Neural crest cell (in vitro differentiated cells): ENCODE data around the gene A3GALT2. TPM values are rescaled to one million over a fixed set of nuclear protein-coding genes. Genes with fewer than 3 reads are reported as not detected.

Source experiments
- DNase-seq: peaks from one replicate; pipeline ENCODE4 v3.0.0; 2021; ENCODE audit warnings: low read depth, mixed read lengths, low spot score
- H3K27ac Mint-ChIP-seq: one replicate; pipeline ENCODE4 v1.8.0; 2021; ENCODE audit warnings: mild to moderate bottlenecking, mixed read lengths; ENCODE audit not compliant: unreplicated experiment
- H3K27me3 Mint-ChIP-seq: 2 replicates; pipeline ENCODE4 v1.8.0; 2021; ENCODE audit warnings: low read depth, mild to moderate bottlenecking, mixed read lengths
- H3K36me3 Mint-ChIP-seq: 2 replicates; pipeline ENCODE4 v1.8.0; 2021; ENCODE audit warnings: low read depth, mild to moderate bottlenecking, mixed read lengths
- H3K4me1 Mint-ChIP-seq: 2 replicates; pipeline ENCODE4 v1.8.0; 2021; ENCODE audit warnings: mixed read lengths
- H3K4me3 Mint-ChIP-seq: one replicate; pipeline ENCODE4 v1.8.0; 2021; ENCODE audit warnings: mild to moderate bottlenecking, mixed read lengths
- H3K9me3 Mint-ChIP-seq: 2 replicates; pipeline ENCODE4 v1.8.0; 2021; ENCODE audit warnings: mixed read lengths
- total RNA-seq: library from RNA; stranded (reverse); gene quantifications from 2 replicates; pipeline ENCODE4 v1.2.1, GENCODE V29; 2021
- TF ChIP-seq, protein P1 (sequence below): fragments of 200-600 bp; sonication (generic); conservative IDR thresholded peaks from 2 replicates; pipeline ENCODE4 v1.5.0; 2021; ENCODE audit warnings: antibody characterized with exemption, mild to moderate bottlenecking

Gene A3GALT2
- total RNA-seq, 1 donor from 2014 or later = not detected

DNA sequence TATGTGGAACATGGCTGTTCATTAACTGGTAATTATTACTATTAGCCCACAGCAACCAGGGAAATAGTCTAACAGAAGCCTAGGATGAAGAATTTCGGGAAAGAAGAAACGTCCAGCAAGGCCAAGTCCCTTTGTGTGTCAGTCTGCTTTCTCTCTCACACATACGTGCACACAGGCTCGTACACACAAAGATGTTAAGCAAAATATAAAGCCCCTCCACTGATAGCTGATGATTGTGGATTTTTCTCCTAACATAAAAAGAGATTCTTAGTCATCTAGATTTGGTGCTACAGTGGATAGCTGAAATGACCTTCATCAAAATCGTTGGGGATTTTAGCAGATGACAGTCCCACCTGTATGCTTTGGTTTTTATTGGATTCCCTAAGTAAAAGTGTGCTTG lies 42.1 kb upstream of the A3GALT2 start:
- no peaks in the 10 kb centered on the region for H3K27me3 Mint-ChIP-seq
- H3K4me1 Mint-ChIP-seq = peaks cover 98% of the 10 kb centered on the region
- peak overlapping the region; percentile 81 for H3K4me3 Mint-ChIP-seq
- no peaks in the 10 kb centered on the region for H3K36me3 Mint-ChIP-seq
- DNase-seq = no peak
- TF ChIP-seq, protein P1, sequence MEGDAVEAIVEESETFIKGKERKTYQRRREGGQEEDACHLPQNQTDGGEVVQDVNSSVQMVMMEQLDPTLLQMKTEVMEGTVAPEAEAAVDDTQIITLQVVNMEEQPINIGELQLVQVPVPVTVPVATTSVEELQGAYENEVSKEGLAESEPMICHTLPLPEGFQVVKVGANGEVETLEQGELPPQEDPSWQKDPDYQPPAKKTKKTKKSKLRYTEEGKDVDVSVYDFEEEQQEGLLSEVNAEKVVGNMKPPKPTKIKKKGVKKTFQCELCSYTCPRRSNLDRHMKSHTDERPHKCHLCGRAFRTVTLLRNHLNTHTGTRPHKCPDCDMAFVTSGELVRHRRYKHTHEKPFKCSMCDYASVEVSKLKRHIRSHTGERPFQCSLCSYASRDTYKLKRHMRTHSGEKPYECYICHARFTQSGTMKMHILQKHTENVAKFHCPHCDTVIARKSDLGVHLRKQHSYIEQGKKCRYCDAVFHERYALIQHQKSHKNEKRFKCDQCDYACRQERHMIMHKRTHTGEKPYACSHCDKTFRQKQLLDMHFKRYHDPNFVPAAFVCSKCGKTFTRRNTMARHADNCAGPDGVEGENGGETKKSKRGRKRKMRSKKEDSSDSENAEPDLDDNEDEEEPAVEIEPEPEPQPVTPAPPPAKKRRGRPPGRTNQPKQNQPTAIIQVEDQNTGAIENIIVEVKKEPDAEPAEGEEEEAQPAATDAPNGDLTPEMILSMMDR = no peak
- peak overlapping the region; percentile 100 for H3K27ac Mint-ChIP-seq
- no peaks in the 10 kb centered on the region for H3K9me3 Mint-ChIP-seq

DNA sequence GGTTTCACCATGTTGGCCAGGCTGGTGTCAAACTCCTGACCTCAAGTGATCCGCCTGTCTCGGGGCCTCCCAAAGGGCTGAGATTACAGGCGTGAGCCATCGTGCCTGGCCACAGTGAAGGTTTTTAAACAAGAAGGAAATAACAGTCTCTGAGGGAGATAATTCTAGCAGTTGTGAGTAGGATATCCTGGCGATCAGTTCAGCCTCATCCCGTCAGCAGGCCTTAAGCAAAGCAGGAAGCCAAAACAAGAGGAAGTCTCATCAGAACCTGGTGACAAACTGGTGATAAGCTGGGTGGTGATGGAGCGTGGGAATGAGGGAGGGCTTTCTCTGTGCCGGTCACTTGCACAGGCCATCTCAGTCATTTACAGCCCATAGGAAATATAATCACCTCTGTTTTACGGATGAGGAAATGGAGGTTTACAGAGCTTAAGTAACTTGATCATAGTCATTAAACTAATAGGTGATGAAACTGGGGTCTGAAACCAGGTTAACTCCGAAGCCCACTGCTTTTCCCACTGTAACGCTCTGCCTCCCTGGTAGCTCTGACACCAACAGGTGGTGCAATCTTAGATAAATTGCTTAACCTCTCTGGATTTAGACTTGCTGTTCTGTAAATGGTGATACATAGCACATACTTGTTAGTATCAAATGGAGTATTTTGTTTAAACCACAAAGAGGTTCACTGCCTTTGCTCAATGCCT lies 40.8 kb upstream of the A3GALT2 start:
- Mint-ChIP-seq H3K27ac (peak overlapping the region; percentile 90), H3K27me3 (no peaks in the 10 kb centered on the region), H3K4me1 (peaks cover 94% of the 10 kb centered on the region), H3K4me3 (peak overlapping the region; percentile 28), H3K36me3 (no peaks in the 10 kb centered on the region), H3K9me3 (no peaks in the 10 kb centered on the region)
- TF ChIP-seq, protein P1 = no peak
- no peak for DNase-seq

DNA sequence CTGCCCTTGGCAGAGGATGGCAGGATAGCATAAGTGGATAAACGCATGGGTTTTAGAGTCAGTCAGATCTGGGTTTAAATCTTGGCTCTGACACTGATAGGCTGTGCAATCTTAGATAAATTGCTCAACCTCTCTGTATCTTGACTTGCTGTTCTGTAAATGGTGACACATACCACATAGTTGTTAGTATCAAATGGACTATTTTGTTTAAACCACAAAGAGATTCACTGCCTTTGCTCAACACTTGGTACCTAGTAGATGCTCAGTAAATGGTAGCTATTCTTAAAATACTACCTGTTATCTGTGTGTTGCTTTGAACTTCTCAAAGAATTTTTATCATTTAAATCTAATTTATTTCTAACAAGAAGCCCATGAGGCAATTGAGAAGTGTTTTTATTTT lies 39.5 kb upstream of the A3GALT2 start:
- Mint-ChIP-seq H3K4me1 (peaks cover 87% of the 10 kb centered on the region), H3K27ac (no peak overlapping the region), H3K27me3 (no peaks in the 10 kb centered on the region), H3K36me3 (peaks cover 2% of the 10 kb centered on the region), H3K9me3 (no peaks in the 10 kb centered on the region), H3K4me3 (no peak overlapping the region)
- no peak for DNase-seq
- TF ChIP-seq, protein P1 = no peak

DNA sequence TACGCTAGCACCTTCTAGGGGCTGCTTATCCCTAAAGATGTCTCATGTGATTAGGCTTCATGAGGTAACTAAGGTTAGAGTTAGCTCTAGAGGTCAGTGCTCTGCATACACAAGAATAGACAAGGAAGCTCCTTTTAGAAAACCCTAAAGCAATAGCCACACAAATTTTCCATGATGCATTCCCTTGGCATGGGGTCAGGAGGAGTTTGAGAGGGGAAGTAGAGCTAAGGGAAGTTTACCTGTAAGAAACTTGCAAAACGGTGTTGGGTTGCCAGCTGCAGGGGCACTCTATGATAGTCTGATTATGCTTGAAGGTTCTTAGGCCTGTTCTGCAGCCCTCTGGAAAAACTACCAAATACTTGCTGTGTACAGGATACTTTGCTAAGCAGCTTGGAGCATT lies 39.0 kb upstream of the A3GALT2 start:
- no peak for DNase-seq
- Mint-ChIP-seq H3K9me3 (no peaks in the 10 kb centered on the region), H3K27me3 (no peaks in the 10 kb centered on the region), H3K4me3 (peak overlapping the region; percentile 17), H3K4me1 (peaks cover 87% of the 10 kb centered on the region), H3K27ac (no peak overlapping the region), H3K36me3 (peaks cover 2% of the 10 kb centered on the region)
- TF ChIP-seq, protein P1 = no peak

DNA sequence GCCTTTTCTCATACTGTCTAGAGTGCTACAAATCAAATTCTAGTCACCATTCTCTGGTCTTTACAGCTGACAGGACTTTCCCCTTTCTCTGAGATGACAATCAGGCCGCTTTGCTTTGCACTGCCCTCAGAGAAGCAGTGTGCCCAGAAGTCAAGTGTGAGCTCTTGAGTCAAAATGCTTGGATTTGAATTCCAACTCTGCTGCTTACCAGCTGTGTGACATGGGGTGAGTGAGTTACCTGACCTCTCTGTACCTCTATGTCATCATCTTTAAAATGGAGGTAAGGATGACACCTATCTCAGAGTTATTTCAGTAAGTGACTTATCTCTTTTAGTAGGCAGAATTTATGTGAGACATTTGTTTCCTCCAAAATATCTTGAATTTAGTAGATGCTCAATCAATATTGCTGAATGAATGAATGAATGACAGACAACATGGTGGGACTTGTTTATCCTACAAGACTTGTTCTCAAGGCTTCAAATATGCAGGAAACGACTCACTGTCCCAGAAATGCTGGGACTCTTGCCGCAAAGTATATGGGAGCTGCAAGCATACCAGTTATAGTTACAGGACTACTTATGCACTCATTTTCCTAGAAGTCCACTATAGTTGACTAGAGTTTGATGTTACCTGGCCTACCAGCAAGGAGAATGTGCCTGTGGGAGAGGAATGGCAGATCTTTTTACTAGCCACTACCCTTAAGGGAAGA lies 38.1 kb upstream of the A3GALT2 start:
- H3K4me1 Mint-ChIP-seq = peaks cover 82% of the 10 kb centered on the region
- DNase-seq = no peak
- peaks cover 6% of the 10 kb centered on the region for H3K36me3 Mint-ChIP-seq
- H3K4me3 Mint-ChIP-seq = peak overlapping the region; percentile 36
- no peaks in the 10 kb centered on the region for H3K9me3 Mint-ChIP-seq
- H3K27me3 Mint-ChIP-seq = no peaks in the 10 kb centered on the region
- peak overlapping the region; percentile 87 for H3K27ac Mint-ChIP-seq
- TF ChIP-seq, protein P1 = no peak
